CD8-positive, alpha-beta memory T cell (primary cell): ENCODE results near the gene ASB6. TPM values are rescaled to one million over a fixed set of nuclear protein-coding genes. Genes with fewer than 3 reads are reported as not detected.

Source experiments
- CTCF ChIA-PET: fragments of 350-600 bp; sonication (Branson Sonifier 250); formaldehyde crosslinking; loops from one replicate; lab custom pipeline; 2021; ENCODE audit warnings: antibody characterized with exemption; lab: Charles Lee
- POLR2A ChIA-PET: fragments of 350-600 bp; sonication (Branson Sonifier 250); formaldehyde crosslinking; loops from one replicate; lab custom pipeline; 2021; ENCODE audit warnings: antibody characterized with exemption; lab: Charles Lee
- DNase-seq, 5 donors: peaks; one replicate each; pipeline versions ENCODE4 v3.0.0 to v3.0.0-alpha.2; 2020 to 2022; ENCODE audit warnings: mixed read lengths in 1 of 5
- H3K27ac ChIP-seq: one replicate; pipeline ENCODE4 v1.7.0; 2013; ENCODE audit warnings: low read depth, mild to moderate bottlenecking, low read length, moderate library complexity
- H3K27me3 ChIP-seq: 2 replicates; pipeline ENCODE4 v1.7.0; 2013; ENCODE audit warnings: low read length, mild to moderate bottlenecking; ENCODE audit not compliant: insufficient read depth, poor library complexity, severe bottlenecking
- H3K36me3 ChIP-seq: 2 replicates; pipeline ENCODE4 v1.7.0; 2013; ENCODE audit warnings: mild to moderate bottlenecking, low read length, moderate library complexity; ENCODE audit not compliant: insufficient read depth
- H3K4me1 ChIP-seq: 2 replicates; pipeline ENCODE4 v1.7.0; 2013; ENCODE audit warnings: mild to moderate bottlenecking, low read length, moderate library complexity; ENCODE audit not compliant: insufficient read depth
- H3K4me3 ChIP-seq: 2 replicates; pipeline ENCODE4 v1.7.0; 2013; ENCODE audit warnings: mild to moderate bottlenecking, low read length
- H3K9me3 ChIP-seq: 2 replicates; pipeline ENCODE4 v1.7.0; 2013; ENCODE audit warnings: mild to moderate bottlenecking, low read length
- H3K27ac Mint-ChIP-seq, 8 donors: one replicate each; pipeline ENCODE4 v1.8.0; 2020 to 2021; ENCODE audit warnings: mixed read lengths in 8 of 8, mild to moderate bottlenecking in 6 of 8, inconsistent platforms in 3 of 8, moderate library complexity in 3 of 8
- H3K27me3 Mint-ChIP-seq, 2 donors: one replicate each; pipeline ENCODE4 v1.8.0; 2020 to 2021; ENCODE audit warnings: mixed read lengths in 2 of 2, mild to moderate bottlenecking in 1 of 2, moderate library complexity in 1 of 2
- H3K36me3 Mint-ChIP-seq, 3 donors: one replicate each; pipeline ENCODE4 v1.8.0; 2020 to 2021; ENCODE audit warnings: mixed read lengths in 3 of 3, inconsistent platforms in 1 of 3, mild to moderate bottlenecking in 1 of 3
- H3K4me1 Mint-ChIP-seq, 3 donors: one replicate each; pipeline ENCODE4 v1.8.0; 2020 to 2021; ENCODE audit warnings: mixed read lengths in 3 of 3, inconsistent platforms in 1 of 3, mild to moderate bottlenecking in 1 of 3
- H3K4me3 Mint-ChIP-seq, 7 donors: one replicate each; pipeline ENCODE4 v1.8.0; 2020 to 2021; ENCODE audit warnings: mixed read lengths in 7 of 7, mild to moderate bottlenecking in 6 of 7, moderate library complexity in 4 of 7, inconsistent platforms in 2 of 7
- H3K9me3 Mint-ChIP-seq, 5 donors: one replicate each; pipeline ENCODE4 v1.8.0; 2020 to 2022; ENCODE audit warnings: mixed read lengths in 5 of 5, mild to moderate bottlenecking in 3 of 5, moderate library complexity in 2 of 5, inconsistent platforms in 1 of 5
- polyA plus RNA-seq: library from polyadenylated mRNA; unstranded; fragments of 300-500 nt; fragmentation: Illumina TruSeq; gene quantifications from one replicate; pipeline ENCODE4 v1.2.3, GENCODE V29; 2021
- total RNA-seq, 2 experiments: library from RNA; stranded (reverse); gene quantifications; one replicate each; pipeline ENCODE4 v1.2.3, GENCODE V29; 2021

The ASB6 gene
- total and polyA plus RNA-seq, 3 experiments from 2014 or later = 28.0 to 31.0 (median 28.3) TPM

- H3K4me3 Mint-ChIP-seq = no peak overlapping the region
- no peak for DNase-seq
- no peak overlapping the region for H3K4me3 ChIP-seq
- peaks cover 50% of the 10 kb centered on the region for H3K36me3 ChIP-seq
- H3K4me1 ChIP-seq = peaks cover 5% of the 10 kb centered on the region
- no peaks in the 10 kb centered on the region for H3K9me3 ChIP-seq
- CTCF ChIA-PET = interaction anchor here (1.6 kb wide), 1 partner anchor 15 kb away, joined by 4 read pairs; the partner anchor contains the start of gene C9orf50
- peaks cover 21 to 39% (median 30%) of the 10 kb centered on the region in 3 donors for H3K4me1 Mint-ChIP-seq
- peaks cover 0 to 2% (median 0%) of the 10 kb centered on the region in 5 donors for H3K9me3 Mint-ChIP-seq
- H3K27ac Mint-ChIP-seq = peak overlapping the region in 2 of 8 donors; percentile 48 to 68
- H3K27me3 ChIP-seq = no peaks in the 10 kb centered on the region
- H3K27me3 Mint-ChIP-seq = no peaks in the 10 kb centered on the region
- peaks cover 0 to 73% (median 0%) of the 10 kb centered on the region in 3 donors for H3K36me3 Mint-ChIP-seq
- no peak overlapping the region for H3K27ac ChIP-seq
- POLR2A ChIA-PET = no interaction called here
Observed at GRCh38 chr9:129635099-129636065, 6.6 kb downstream of the ASB6 start.

GRCh38 chr9:129633848-129634247, 8.1 kb downstream of the ASB6 start:
- H3K4me1 ChIP-seq = peaks cover 11% of the 10 kb centered on the region
- H3K4me1 Mint-ChIP-seq = peaks cover 27 to 45% (median 38%) of the 10 kb centered on the region in 3 donors
- H3K27me3 Mint-ChIP-seq = no peaks in the 10 kb centered on the region
- no peak overlapping the region for H3K4me3 Mint-ChIP-seq
- CTCF ChIA-PET = interaction anchor here (1.1 to 1.9 kb wide), 2 partner anchors 491 to 495 kb away, joined by 3 to 7 read pairs; no protein-coding TSS in a partner anchor
- no peaks in the 10 kb centered on the region for H3K27me3 ChIP-seq
- peaks cover 0 to 79% (median 0%) of the 10 kb centered on the region in 3 donors for H3K36me3 Mint-ChIP-seq
- POLR2A ChIA-PET = no interaction called here
- no peak overlapping the region for H3K27ac ChIP-seq
- H3K36me3 ChIP-seq = peaks cover 43% of the 10 kb centered on the region
- peak overlapping the region in 1 of 8 donors; percentile 61 for H3K27ac Mint-ChIP-seq
- peaks cover 0 to 2% (median 0%) of the 10 kb centered on the region in 5 donors for H3K9me3 Mint-ChIP-seq
- no peak overlapping the region for H3K4me3 ChIP-seq
- no peaks in the 10 kb centered on the region for H3K9me3 ChIP-seq
- DNase-seq = no peak

- Mint-ChIP-seq H3K4me3 (no peak overlapping the region), H3K4me1 (peaks cover 28 to 49% (median 45%) of the 10 kb centered on the region in 3 donors), H3K27ac (peak overlapping the region in 6 of 8 donors; percentile 42 to 75 (median 54)), H3K9me3 (peaks cover 0 to 2% (median 0%) of the 10 kb centered on the region in 5 donors), H3K36me3 (peaks cover 0 to 77% (median 0%) of the 10 kb centered on the region in 3 donors), H3K27me3 (no peaks in the 10 kb centered on the region)
- ChIA-PET CTCF (interaction anchor here (1.0 to 1.9 kb wide), 3 partner anchors 490 to 502 kb away, joined by 3 to 7 read pairs (median 3); no protein-coding TSS in a partner anchor), POLR2A (no interaction called here)
- H3K36me3 ChIP-seq = peaks cover 36% of the 10 kb centered on the region
- no peaks in the 10 kb centered on the region for H3K9me3 ChIP-seq
- H3K27me3 ChIP-seq = no peaks in the 10 kb centered on the region
- H3K4me1 ChIP-seq = peaks cover 17% of the 10 kb centered on the region
- no peak for DNase-seq
- H3K27ac ChIP-seq = no peak overlapping the region
- no peak overlapping the region for H3K4me3 ChIP-seq
Observed at GRCh38 chr9:129633207-129633606, 8.7 kb downstream of the ASB6 start.

GRCh38 chr9:129632460-129632859, 9.5 kb downstream of the ASB6 start:
- peaks cover 33% of the 10 kb centered on the region for H3K36me3 ChIP-seq
- POLR2A ChIA-PET = no interaction called here
- H3K9me3 ChIP-seq = no peaks in the 10 kb centered on the region
- DNase-seq = no peak
- Mint-ChIP-seq H3K4me1 (peaks cover 35 to 51% (median 46%) of the 10 kb centered on the region in 3 donors), H3K27me3 (no peaks in the 10 kb centered on the region), H3K36me3 (peaks cover 0 to 72% (median 0%) of the 10 kb centered on the region in 3 donors), H3K4me3 (no peak overlapping the region), H3K9me3 (peaks cover 0 to 2% (median 0%) of the 10 kb centered on the region in 5 donors), H3K27ac (peak overlapping the region in 4 of 8 donors; percentile 29 to 70 (median 63))
- no peak overlapping the region for H3K27ac ChIP-seq
- H3K4me1 ChIP-seq = peaks cover 25% of the 10 kb centered on the region
- CTCF ChIA-PET = interaction anchor here (1.0 to 1.9 kb wide), 2 partner anchors 493 to 501 kb away, joined by 3 to 7 read pairs; no protein-coding TSS in a partner anchor
- H3K27me3 ChIP-seq = no peaks in the 10 kb centered on the region
- no peak overlapping the region for H3K4me3 ChIP-seq

GRCh38 chr9:129631674-129632129, 10.2 kb downstream of the ASB6 start:
- Mint-ChIP-seq H3K4me3 (peak overlapping the region in 1 of 7 donors; percentile 60), H3K27ac (peak overlapping the region in 7 of 8 donors; percentile 47 to 76 (median 63)), H3K36me3 (peaks cover 0 to 70% (median 0%) of the 10 kb centered on the region in 3 donors), H3K27me3 (no peaks in the 10 kb centered on the region), H3K9me3 (peaks cover 0 to 2% (median 0%) of the 10 kb centered on the region in 5 donors), H3K4me1 (peaks cover 43 to 58% (median 52%) of the 10 kb centered on the region in 3 donors)
- no peak for DNase-seq
- ChIA-PET POLR2A (no interaction called here), CTCF (interaction anchor here (2.1 to 9.9 kb wide), 2 partner anchors 9 to 492 kb away, joined by 8 to 75 read pairs; partner anchors contain the start of gene ASB6)
- Histone ChIP-seq H3K9me3 (no peaks in the 10 kb centered on the region), H3K36me3 (peaks cover 26% of the 10 kb centered on the region), H3K4me1 (peaks cover 32% of the 10 kb centered on the region), H3K27me3 (no peaks in the 10 kb centered on the region), H3K27ac (no peak overlapping the region), H3K4me3 (no peak overlapping the region)

- H3K9me3 Mint-ChIP-seq = peaks cover 0 to 2% (median 0%) of the 10 kb centered on the region in 5 donors
- peak overlapping the region in 6 of 8 donors; percentile 51 to 99 (median 68) for H3K27ac Mint-ChIP-seq
- Histone ChIP-seq H3K4me1 (peaks cover 36% of the 10 kb centered on the region), H3K27ac (no peak overlapping the region), H3K27me3 (no peaks in the 10 kb centered on the region), H3K4me3 (no peak overlapping the region), H3K36me3 (peaks cover 26% of the 10 kb centered on the region), H3K9me3 (no peaks in the 10 kb centered on the region)
- H3K4me1 Mint-ChIP-seq = peaks cover 43 to 60% (median 55%) of the 10 kb centered on the region in 3 donors
- ChIA-PET POLR2A (no interaction called here), CTCF (interaction anchor here (1.2 to 9.9 kb wide), 3 partner anchors 10 to 499 kb away, joined by 4 to 75 read pairs (median 8); partner anchors contain the start of gene ASB6)
- DNase-seq = no peak
- H3K27me3 Mint-ChIP-seq = no peaks in the 10 kb centered on the region
- H3K4me3 Mint-ChIP-seq = peak overlapping the region in 1 of 7 donors; percentile 60
- peaks cover 0 to 72% (median 0%) of the 10 kb centered on the region in 3 donors for H3K36me3 Mint-ChIP-seq
Observed at GRCh38 chr9:129630967-129631673, 10.8 kb downstream of the ASB6 start.

GRCh38 chr9:129629251-129629820, 12.6 kb downstream of the ASB6 start:
- peaks cover 51 to 71% (median 65%) of the 10 kb centered on the region in 3 donors for H3K4me1 Mint-ChIP-seq
- peak overlapping the region in 3 of 7 donors; percentile 29 to 92 (median 32) for H3K4me3 Mint-ChIP-seq
- Histone ChIP-seq H3K36me3 (peaks cover 11% of the 10 kb centered on the region), H3K9me3 (no peaks in the 10 kb centered on the region), H3K4me1 (peaks cover 50% of the 10 kb centered on the region), H3K4me3 (no peak overlapping the region), H3K27me3 (no peaks in the 10 kb centered on the region), H3K27ac (no peak overlapping the region)
- no peaks in the 10 kb centered on the region for H3K27me3 Mint-ChIP-seq
- H3K9me3 Mint-ChIP-seq = peaks cover 0 to 2% (median 0%) of the 10 kb centered on the region in 5 donors
- peak overlapping the region in 7 of 8 donors; percentile 17 to 99 (median 94) for H3K27ac Mint-ChIP-seq
- no peak for DNase-seq
- peaks cover 0 to 58% (median 0%) of the 10 kb centered on the region in 3 donors for H3K36me3 Mint-ChIP-seq
- POLR2A ChIA-PET = no interaction called here
- CTCF ChIA-PET = interaction anchor here (1.5 to 9.9 kb wide), 3 partner anchors 12 to 497 kb away, joined by 3 to 75 read pairs (median 8); partner anchors contain the start of gene ASB6
